HG03108 (cell line): ENCODE results near the gene CCNE1.

Source experiments
- ATAC-seq: cut with Tn5 transposase; IDR thresholded peaks from one replicate; pipeline ENCODE4 v1.9.1; 2021; ENCODE audit warnings: moderate library complexity; ENCODE audit not compliant: unreplicated experiment

The CCNE1 gene

GRCh38 chr19:29873024-29873800 is 61.4 kb downstream of the CCNE1 start:
- ATAC-seq, result no peak
